IMR-90 (cell line): ENCODE results near the gene EED.

Source experiments
- BHLHE40 ChIP-seq: fragments of 150-350 bp; IDR thresholded peaks from 2 replicates; pipeline ENCODE4 v1.6.1; 2016; ENCODE audit warnings: mild to moderate bottlenecking, low read depth, low read length
- CEBPB ChIP-seq: IDR thresholded peaks from 2 replicates; pipeline ENCODE4 v1.6.1; 2012; ENCODE audit warnings: low read depth, low read length, improper control_type of control experiment
- CHD1 ChIP-seq: IDR thresholded peaks from 2 replicates; pipeline ENCODE4 v1.6.1; 2012; ENCODE audit warnings: low read depth, low read length, improper control_type of control experiment
- FOS ChIP-seq: fragments of 150-350 bp; IDR thresholded peaks from 2 replicates; pipeline ENCODE4 v1.6.1; 2016; ENCODE audit warnings: low read depth, low read length
- MAZ ChIP-seq: IDR thresholded peaks from 2 replicates; pipeline ENCODE4 v1.6.1; 2012; ENCODE audit warnings: low read depth, mild to moderate bottlenecking, low read length, improper control_type of control experiment, moderate library complexity, borderline replicate concordance
- POLR2A ChIP-seq: IDR thresholded peaks from 2 replicates; pipeline ENCODE4 v1.6.1; 2012; ENCODE audit warnings: mild to moderate bottlenecking, low read depth, low read length
- RAD21 ChIP-seq: IDR thresholded peaks from 2 replicates; pipeline ENCODE4 v1.6.1; 2012; ENCODE audit warnings: low read length, improper control_type of control experiment
- RCOR1 ChIP-seq: IDR thresholded peaks from 2 replicates; pipeline ENCODE4 v1.6.1; 2012; ENCODE audit warnings: mild to moderate bottlenecking, low read length, improper control_type of control experiment; ENCODE audit not compliant: insufficient replicate concordance
- RFX5 ChIP-seq: IDR thresholded peaks from 2 replicates; pipeline ENCODE4 v1.8.0; 2012; ENCODE audit warnings: low read depth, mild to moderate bottlenecking, low read length, moderate library complexity
- SMC3 ChIP-seq: fragments of 150-350 bp; IDR thresholded peaks from 2 replicates; pipeline ENCODE4 v1.6.1; 2016; ENCODE audit warnings: low read depth, mild to moderate bottlenecking, antibody characterized with exemption, low read length, moderate library complexity
- TF ChIP-seq, protein P1 (sequence below): conservative IDR thresholded peaks from 2 replicates; pipeline ENCODE4 v1.5.1; 2012; ENCODE audit warnings: mild to moderate bottlenecking, low read depth, low read length, improper control_type of control experiment
- TF ChIP-seq, protein P2 (sequence below): fragments of 150-350 bp; IDR thresholded peaks from 2 replicates; pipeline ENCODE4 v1.6.1; 2017; ENCODE audit warnings: mild to moderate bottlenecking, antibody characterized with exemption, low read length, low read depth
- TF ChIP-seq, protein P3 (sequence below): fragments of 150-350 bp; IDR thresholded peaks from 2 replicates; pipeline ENCODE4 v1.6.1; 2016; ENCODE audit warnings: low read depth, mild to moderate bottlenecking, low read length, moderate library complexity, borderline replicate concordance

DNA sequence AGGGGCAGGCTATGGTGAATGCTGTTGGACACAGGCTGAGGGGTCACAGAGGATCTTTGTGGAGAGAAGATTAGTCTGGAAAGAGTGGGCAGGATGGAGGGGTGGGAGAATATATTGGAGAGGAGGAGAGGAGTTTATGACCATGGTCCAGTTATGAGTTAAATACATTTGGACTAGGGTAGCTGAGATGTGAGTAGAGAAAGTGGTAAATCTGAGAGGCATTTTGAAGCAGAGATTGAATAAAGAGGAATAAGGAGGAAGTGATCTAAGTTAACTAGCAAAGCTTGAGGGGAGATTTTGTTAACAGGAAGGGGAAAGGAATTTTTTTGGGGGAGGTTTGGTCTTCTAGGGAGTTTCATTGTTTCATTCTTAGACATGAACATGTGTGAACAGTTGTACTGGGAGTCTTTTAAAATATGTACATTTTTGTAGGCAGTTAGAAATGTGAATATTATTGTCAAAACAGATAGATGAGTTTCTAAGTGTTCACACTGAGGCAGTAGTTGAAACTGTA lies 43.1 kb upstream of the EED start:
- TF ChIP-seq POLR2A (no peak), RAD21 (no peak), RFX5 (no peak), BHLHE40 (no peak), CEBPB (no peak), RCOR1 (no peak), MAZ (no peak), SMC3 (no peak), CHD1 (no peak), FOS (no peak)
- TF ChIP-seq, protein P1, sequence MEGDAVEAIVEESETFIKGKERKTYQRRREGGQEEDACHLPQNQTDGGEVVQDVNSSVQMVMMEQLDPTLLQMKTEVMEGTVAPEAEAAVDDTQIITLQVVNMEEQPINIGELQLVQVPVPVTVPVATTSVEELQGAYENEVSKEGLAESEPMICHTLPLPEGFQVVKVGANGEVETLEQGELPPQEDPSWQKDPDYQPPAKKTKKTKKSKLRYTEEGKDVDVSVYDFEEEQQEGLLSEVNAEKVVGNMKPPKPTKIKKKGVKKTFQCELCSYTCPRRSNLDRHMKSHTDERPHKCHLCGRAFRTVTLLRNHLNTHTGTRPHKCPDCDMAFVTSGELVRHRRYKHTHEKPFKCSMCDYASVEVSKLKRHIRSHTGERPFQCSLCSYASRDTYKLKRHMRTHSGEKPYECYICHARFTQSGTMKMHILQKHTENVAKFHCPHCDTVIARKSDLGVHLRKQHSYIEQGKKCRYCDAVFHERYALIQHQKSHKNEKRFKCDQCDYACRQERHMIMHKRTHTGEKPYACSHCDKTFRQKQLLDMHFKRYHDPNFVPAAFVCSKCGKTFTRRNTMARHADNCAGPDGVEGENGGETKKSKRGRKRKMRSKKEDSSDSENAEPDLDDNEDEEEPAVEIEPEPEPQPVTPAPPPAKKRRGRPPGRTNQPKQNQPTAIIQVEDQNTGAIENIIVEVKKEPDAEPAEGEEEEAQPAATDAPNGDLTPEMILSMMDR: no peak
- TF ChIP-seq, protein P2, sequence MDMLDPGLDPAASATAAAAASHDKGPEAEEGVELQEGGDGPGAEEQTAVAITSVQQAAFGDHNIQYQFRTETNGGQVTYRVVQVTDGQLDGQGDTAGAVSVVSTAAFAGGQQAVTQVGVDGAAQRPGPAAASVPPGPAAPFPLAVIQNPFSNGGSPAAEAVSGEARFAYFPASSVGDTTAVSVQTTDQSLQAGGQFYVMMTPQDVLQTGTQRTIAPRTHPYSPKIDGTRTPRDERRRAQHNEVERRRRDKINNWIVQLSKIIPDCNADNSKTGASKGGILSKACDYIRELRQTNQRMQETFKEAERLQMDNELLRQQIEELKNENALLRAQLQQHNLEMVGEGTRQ: no peak
- TF ChIP-seq, protein P3, sequence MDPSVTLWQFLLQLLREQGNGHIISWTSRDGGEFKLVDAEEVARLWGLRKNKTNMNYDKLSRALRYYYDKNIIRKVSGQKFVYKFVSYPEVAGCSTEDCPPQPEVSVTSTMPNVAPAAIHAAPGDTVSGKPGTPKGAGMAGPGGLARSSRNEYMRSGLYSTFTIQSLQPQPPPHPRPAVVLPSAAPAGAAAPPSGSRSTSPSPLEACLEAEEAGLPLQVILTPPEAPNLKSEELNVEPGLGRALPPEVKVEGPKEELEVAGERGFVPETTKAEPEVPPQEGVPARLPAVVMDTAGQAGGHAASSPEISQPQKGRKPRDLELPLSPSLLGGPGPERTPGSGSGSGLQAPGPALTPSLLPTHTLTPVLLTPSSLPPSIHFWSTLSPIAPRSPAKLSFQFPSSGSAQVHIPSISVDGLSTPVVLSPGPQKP: no peak
